ENCODE data around the gene CLCNKA. TPM values are rescaled to one million over a fixed set of nuclear protein-coding genes. Genes with fewer than 3 reads are reported as not detected.
"Not testable (repeated sequence)": the region's sequence is repeated elsewhere in the genome, so short reads cannot be mapped to it uniquely, and the experiment has no call there.

The CLCNKA gene
- total and polyA plus RNA-seq, 2 of the 8 experiments (the other 6 are each of a cell fraction or from before 2014, with no cell fraction given): 0.95 to 2.0 TPM

DNA sequence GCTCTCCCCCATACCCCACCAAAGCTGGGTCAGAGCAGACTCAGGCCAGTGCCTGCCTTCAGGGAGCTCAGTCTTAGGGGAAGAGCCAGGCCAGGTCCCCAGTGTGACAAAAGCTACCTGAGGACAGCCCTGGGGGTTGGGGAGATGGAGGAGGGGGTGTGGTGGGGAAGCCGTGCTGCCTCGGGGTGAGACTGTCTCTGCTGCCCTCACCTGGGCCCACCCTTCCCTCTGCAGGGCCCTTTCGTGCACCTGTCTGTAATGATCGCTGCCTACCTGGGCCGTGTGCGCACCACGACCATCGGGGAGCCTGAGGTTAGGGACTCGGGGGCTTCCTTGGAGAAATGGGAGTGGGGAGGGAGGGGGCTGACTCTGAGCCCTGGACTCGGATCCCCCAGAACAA lies 4.5 kb downstream of the CLCNKA start:
- H4K8ac ChIP-seq (ENCODE audit: extremely low read depth, insufficient read depth, low read length); H2AFZ ChIP-seq (ENCODE audit: low read length); H4K91ac ChIP-seq (replicated peaks; ENCODE audit: insufficient read length, low read length); H2BK20ac ChIP-seq (ENCODE audit: low read length); H3K9ac ChIP-seq (replicated peaks in 1 of 4; ENCODE audit: extremely low read depth in 1 of 4, low read depth in 3 of 4, low read length in 3 of 4); H3K14ac ChIP-seq (ENCODE audit: insufficient read length); H3K79me1 ChIP-seq (ENCODE audit: low read depth, low read length); H3K27me3 ChIP-seq (replicated peaks in 1 of 4; ENCODE audit: control insufficient read depth in 3 of 4, extremely low read depth in 1 of 4, insufficient read depth in 3 of 4, low read length in 3 of 4); H4K20me1 ChIP-seq (replicated peaks in 1 of 2; ENCODE audit: control insufficient read depth in 1 of 2, insufficient read depth in 2 of 2, low read length in 2 of 2); H2AK5ac ChIP-seq (ENCODE audit: low read depth, low read length); H4K5ac ChIP-seq (ENCODE audit: insufficient read length, low read depth, low read length); H3K56ac ChIP-seq (replicated peaks; ENCODE audit: insufficient read length, low read depth, low read length); H3K4ac ChIP-seq (replicated peaks; ENCODE audit: insufficient read length, low read depth, low read length); H2BK120ac ChIP-seq (replicated peaks; ENCODE audit: low read depth, low read length); H3K23ac ChIP-seq (ENCODE audit: insufficient read length); H2BK12ac ChIP-seq (ENCODE audit: low read depth, low read length); H3K27ac ChIP-seq (ENCODE audit: low read depth, low read length); H3K9me3 ChIP-seq (ENCODE audit: insufficient read depth in 2 of 2, low read depth in 1 of 2, low read length in 1 of 2); H3K18ac ChIP-seq (ENCODE audit: extremely low read depth, low read length); H3K79me2 ChIP-seq (ENCODE audit: control insufficient read depth in 1 of 2, insufficient read depth in 2 of 2, low read length in 2 of 2); DNase-seq (ENCODE audit: low read depth in 1 of 2, low spot score in 2 of 2); H2BK5ac ChIP-seq (ENCODE audit: low read depth, low read length); H3K23me2 ChIP-seq (ENCODE audit: low read depth, low read length); FAIRE-seq; H3K36me3 ChIP-seq (ENCODE audit: control insufficient read depth in 2 of 4, insufficient read depth in 4 of 4, low read length in 3 of 4): not testable (repeated sequence)
- ChIA-PET POLR2A (ENCODE audit: partially characterized antibody) (interaction anchor here (1.3 to 2.6 kb wide), 3 partner anchors 9 to 50 kb away, joined by 3 to 13 read pairs (median 5); partner anchors contain the start of gene ZBTB17), CTCF (ENCODE audit: partially characterized antibody) (interaction anchor here (0.7 to 2.2 kb wide), 8 partner anchors 9 to 56 kb away, joined by 3 to 12 read pairs (median 6); partner anchors contain the start of gene HSPB7)
- Histone ChIP-seq H3K4me3 (ENCODE audit: extremely low read depth in 1 of 4, insufficient read depth in 2 of 4, low read depth in 3 of 4, low read length in 4 of 4) (peak overlapping the region in 3 of 4 experiments; percentile 10 to 54 (median 24); a peak in 4 of 8 replicates), H3K4me2 (ENCODE audit: insufficient read depth in 1 of 2, low read depth in 2 of 2, low read length in 2 of 2) (peak overlapping the region; percentile 73 to 75), H3K4me1 (replicated peaks in 1 of 4; ENCODE audit: control insufficient read depth in 3 of 4, insufficient read depth in 4 of 4, low read length in 3 of 4) (peaks cover 0 to 12% (median 8%) of the 10 kb centered on the region in 4 experiments; a peak in 6 of 7 replicates), H2BK15ac (ENCODE audit: low read length) (0 out of 2 replicates have a peak overlapping the region, but pooled peaks have one; percentile 29)
- WGBS, 2 experiments (ENCODE audit: extremely low coverage in 1 of 2, insufficient coverage in 1 of 2, insufficient read length in 1 of 2, insufficient replicate concordance in 2 of 2, low coverage in 1 of 2, low lambda C conversion rate in 2 of 2, missing lambda C conversion rate in 1 of 2): 10% methylated on average over 2 of the region's 10 CpGs; no CpG with 5 or more reads in 1 of the 2 experiments
- 0 out of 2 replicates have a peak, but pooled peaks have one; percentile 8 for TF ChIP-seq RBBP5 (IDR thresholded peaks at IDR 0.05; ENCODE audit: borderline replicate concordance, low read depth, low read length)
- TF ChIP-seq RAD21 (IDR thresholded peaks at IDR 0.05 in 1 of 2, conservative IDR thresholded peaks at IDR 0.05 in 1 of 2; ENCODE audit: low read depth in 2 of 2, low read length in 2 of 2): peak; percentile 29 to 31; a peak in 2 of 4 replicates
- TF ChIP-seq, protein P1, sequence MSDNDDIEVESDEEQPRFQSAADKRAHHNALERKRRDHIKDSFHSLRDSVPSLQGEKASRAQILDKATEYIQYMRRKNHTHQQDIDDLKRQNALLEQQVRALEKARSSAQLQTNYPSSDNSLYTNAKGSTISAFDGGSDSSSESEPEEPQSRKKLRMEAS (IDR thresholded peaks at IDR 0.05): 0 out of 2 replicates have a peak, but pooled peaks have one; percentile 14
- TF ChIP-seq, protein P2, sequence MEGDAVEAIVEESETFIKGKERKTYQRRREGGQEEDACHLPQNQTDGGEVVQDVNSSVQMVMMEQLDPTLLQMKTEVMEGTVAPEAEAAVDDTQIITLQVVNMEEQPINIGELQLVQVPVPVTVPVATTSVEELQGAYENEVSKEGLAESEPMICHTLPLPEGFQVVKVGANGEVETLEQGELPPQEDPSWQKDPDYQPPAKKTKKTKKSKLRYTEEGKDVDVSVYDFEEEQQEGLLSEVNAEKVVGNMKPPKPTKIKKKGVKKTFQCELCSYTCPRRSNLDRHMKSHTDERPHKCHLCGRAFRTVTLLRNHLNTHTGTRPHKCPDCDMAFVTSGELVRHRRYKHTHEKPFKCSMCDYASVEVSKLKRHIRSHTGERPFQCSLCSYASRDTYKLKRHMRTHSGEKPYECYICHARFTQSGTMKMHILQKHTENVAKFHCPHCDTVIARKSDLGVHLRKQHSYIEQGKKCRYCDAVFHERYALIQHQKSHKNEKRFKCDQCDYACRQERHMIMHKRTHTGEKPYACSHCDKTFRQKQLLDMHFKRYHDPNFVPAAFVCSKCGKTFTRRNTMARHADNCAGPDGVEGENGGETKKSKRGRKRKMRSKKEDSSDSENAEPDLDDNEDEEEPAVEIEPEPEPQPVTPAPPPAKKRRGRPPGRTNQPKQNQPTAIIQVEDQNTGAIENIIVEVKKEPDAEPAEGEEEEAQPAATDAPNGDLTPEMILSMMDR (IDR thresholded peaks at IDR 0.05; ENCODE audit: control extremely low read depth in 1 of 3, insufficient read depth in 1 of 3, low read depth in 1 of 3, low read length in 3 of 3): peak in 1 of 3 experiments; percentile 5; a peak in 1 of 4 replicates
